GM21529 (cell line): ENCODE data around the gene GRID2.
"Not testable (repeated sequence)": the region's sequence is repeated elsewhere in the genome, so short reads cannot be mapped to it uniquely, and the experiment has no call there.

Source experiments
- ATAC-seq: cut with Tn5 transposase; IDR thresholded peaks from one replicate; pipeline ENCODE4 v1.9.1; 2021; ENCODE audit not compliant: unreplicated experiment

GRID2 gene

GRCh38 chr4:92305148-92305877, 1.5 kb downstream of the GRID2 start:
- no peak for ATAC-seq

- ATAC-seq = no peak
Observed at GRCh38 chr4:92305878-92306520, 2.2 kb downstream of the GRID2 start.

- ATAC-seq = no peak
Observed at GRCh38 chr4:92307181-92307580, 3.4 kb downstream of the GRID2 start.

GRCh38 chr4:92307866-92308265, 4.1 kb downstream of the GRID2 start:
- ATAC-seq = no peak

- ATAC-seq = no peak
Observed at GRCh38 chr4:92317047-92317446, 13.3 kb downstream of the GRID2 start.

GRCh38 chr4:92328095-92328494, 24.3 kb downstream of the GRID2 start:
- ATAC-seq = no peak

- no peak for ATAC-seq
Observed at GRCh38 chr4:92333016-92333415, 29.2 kb downstream of the GRID2 start.

GRCh38 chr4:92334716-92335350, 31.1 kb downstream of the GRID2 start:
- no peak for ATAC-seq

- no peak for ATAC-seq
Observed at GRCh38 chr4:92339676-92340075, 35.9 kb downstream of the GRID2 start.

- no peak for ATAC-seq
Observed at GRCh38 chr4:92344216-92344615, 40.5 kb downstream of the GRID2 start.

- ATAC-seq = no peak
Observed at GRCh38 chr4:92346289-92346688, 42.5 kb downstream of the GRID2 start.

- ATAC-seq = no peak
Observed at GRCh38 chr4:92357966-92358365, 54.2 kb downstream of the GRID2 start.

- ATAC-seq = no peak
Observed at GRCh38 chr4:92359491-92359890, 55.7 kb downstream of the GRID2 start.

GRCh38 chr4:92362028-92362427, 58.3 kb downstream of the GRID2 start:
- no peak for ATAC-seq

GRCh38 chr4:92368653-92369052, 64.9 kb downstream of the GRID2 start:
- ATAC-seq = no peak

GRCh38 chr4:92381616-92382015, 77.8 kb downstream of the GRID2 start:
- no peak for ATAC-seq

- no peak for ATAC-seq
Observed at GRCh38 chr4:92382128-92382527, 78.4 kb downstream of the GRID2 start.

- ATAC-seq = peak; percentile 83
Observed at GRCh38 chr4:92387459-92388069, 83.8 kb downstream of the GRID2 start.

- ATAC-seq = no peak
Observed at GRCh38 chr4:92399032-92399431, 95.3 kb downstream of the GRID2 start.

- not testable (repeated sequence) for ATAC-seq
Observed at GRCh38 chr4:92403525-92403924, 99.8 kb downstream of the GRID2 start.

- no peak for ATAC-seq
Observed at GRCh38 chr4:92406488-92406887, 102.7 kb downstream of the GRID2 start.

GRCh38 chr4:92421920-92422319, 118.2 kb downstream of the GRID2 start:
- peak; percentile 92 for ATAC-seq
